HFFc6 (cell line): ENCODE measurements around the gene KPNA5. TPM values are rescaled to one million over a fixed set of nuclear protein-coding genes. Genes with fewer than 3 reads are reported as not detected.
A peak's percentile ranks its signal among the peaks of the same experiment; 100 is the strongest.

ENCODE experiments used
- DNase-seq: peaks from one replicate; pipeline ENCODE4 v3.0.0-alpha.2; 2018
- H3K27ac Mint-ChIP-seq: 2 replicates; pipeline ENCODE4 v1.8.0; 2020; ENCODE audit warnings: mild to moderate bottlenecking, mixed read lengths
- H3K27me3 Mint-ChIP-seq: 2 replicates; pipeline ENCODE4 v1.8.0; 2021; ENCODE audit warnings: mild to moderate bottlenecking, moderate library complexity, mixed read lengths; ENCODE audit not compliant: insufficient read depth
- H3K36me3 Mint-ChIP-seq: 2 replicates; pipeline ENCODE4 v1.8.0; 2021; ENCODE audit warnings: low read depth, mixed read lengths
- H3K4me1 Mint-ChIP-seq: 2 replicates; pipeline ENCODE4 v1.8.0; 2020; ENCODE audit warnings: low read depth, mixed read lengths
- H3K4me3 Mint-ChIP-seq: 2 replicates; pipeline ENCODE4 v1.8.0; 2020; ENCODE audit warnings: mild to moderate bottlenecking, moderate library complexity, mixed read lengths
- H3K9me3 Mint-ChIP-seq: 2 replicates; pipeline ENCODE4 v1.8.0; 2020; ENCODE audit warnings: mild to moderate bottlenecking, mixed read lengths
- CTCF ChIP-seq: fragments of 200-600 bp; sonication (generic); IDR thresholded peaks from 2 replicates; pipeline ENCODE4 v1.5.0; 2021; ENCODE audit warnings: antibody characterized with exemption, mild to moderate bottlenecking
- total RNA-seq, 6 experiments: library from RNA; stranded (reverse); fragmentation: NEBNext Ultra II Directional; extraction: Animal tissue kit (Norgen Biotek cat#: 25700); gene quantifications; 2 replicates in 1 of 6; 3 replicates in 5 of 6; pipeline ENCODE4 v1.2.3, GENCODE V29; 2021

Gene KPNA5
- total RNA-seq, 6 experiments from 2014 or later = 6.7 to 9.7 (median 8.8) TPM

GRCh38 chr6:116763906-116764628 is 83.1 kb downstream of the KPNA5 start:
- no peaks in the 10 kb centered on the region for H3K36me3 Mint-ChIP-seq
- H3K9me3 Mint-ChIP-seq = no peaks in the 10 kb centered on the region
- DNase-seq = peak; percentile 56
- no peak; the same call in 1 of the 2 replicates for TF ChIP-seq CTCF
- peaks cover 6% of the 10 kb centered on the region; the same call in 1 of the 2 replicates for H3K27me3 Mint-ChIP-seq
- H3K4me1 Mint-ChIP-seq = peaks cover 38% of the 10 kb centered on the region
- H3K4me3 Mint-ChIP-seq = peak overlapping the region; percentile 87
- peak overlapping the region; percentile 86 for H3K27ac Mint-ChIP-seq

GRCh38 chr6:116764629-116764960 is 83.6 kb downstream of the KPNA5 start:
- Mint-ChIP-seq H3K9me3 (no peaks in the 10 kb centered on the region), H3K27me3 (peaks cover 6% of the 10 kb centered on the region), H3K4me1 (peaks cover 38% of the 10 kb centered on the region), H3K36me3 (no peaks in the 10 kb centered on the region), H3K27ac (peak overlapping the region; percentile 86), H3K4me3 (peak overlapping the region; percentile 87)
- no peak for DNase-seq
- peak; percentile 23; the same call in 1 of the 2 replicates for TF ChIP-seq CTCF

GRCh38 chr6:116764961-116765841 is 84.2 kb downstream of the KPNA5 start, which contains the start of gene FAM162B:
TSS of gene FAM162B (minus strand) at chr6:116765719. CDS start at chr6:116765576, 143 bp downstream.
- Mint-ChIP-seq H3K9me3 (no peaks in the 10 kb centered on the region), H3K4me3 (peak within 1 kb of the TSS; percentile 87), H3K27ac (peak within 1 kb of the TSS; percentile 86), H3K27me3 (peaks cover 6% of the 10 kb centered on the region), H3K36me3 (no peaks in the 10 kb centered on the region), H3K4me1 (peaks cover 38% of the 10 kb centered on the region)
- DNase-seq = no peak
- no peak for TF ChIP-seq CTCF

- peak overlapping the region; percentile 87; the same call in 1 of the 2 replicates for H3K4me3 Mint-ChIP-seq
- H3K9me3 Mint-ChIP-seq = no peaks in the 10 kb centered on the region
- no peak overlapping the region for H3K27ac Mint-ChIP-seq
- peaks cover 6% of the 10 kb centered on the region for H3K27me3 Mint-ChIP-seq
- H3K4me1 Mint-ChIP-seq = peaks cover 38% of the 10 kb centered on the region
- TF ChIP-seq CTCF = no peak
- no peaks in the 10 kb centered on the region for H3K36me3 Mint-ChIP-seq
- DNase-seq = no peak
These were observed 85.6 kb downstream of the KPNA5 start for GRCh38 chr6:116766506-116767176.

GRCh38 chr6:116767715-116768114 is 86.7 kb downstream of the KPNA5 start:
- Mint-ChIP-seq H3K9me3 (no peaks in the 10 kb centered on the region), H3K36me3 (no peaks in the 10 kb centered on the region), H3K27me3 (peaks cover 6% of the 10 kb centered on the region), H3K4me1 (peaks cover 28% of the 10 kb centered on the region), H3K27ac (no peak overlapping the region), H3K4me3 (no peak overlapping the region)
- TF ChIP-seq CTCF = no peak
- DNase-seq = no peak
